Tibial artery (tissue), 4 donors: ENCODE results near the gene NOL4L.

Experiments used
- DNase-seq, 2 donors: peaks; one replicate each; pipeline ENCODE4 v3.0.0-alpha.2; 2019
- H3K27ac ChIP-seq, 2 donors: fragments of 200-600 bp; sonication (generic) in 1 of 2; 1 replicate in 1 of 2; 2 replicates in 1 of 2; pipeline ENCODE4 v1.5.1; 2018 to 2019; ENCODE audit warnings: mild to moderate bottlenecking in 1 of 2
- H3K27me3 ChIP-seq, 2 donors: fragments of 200-600 bp; sonication (generic) in 1 of 2; one replicate each; pipeline versions ENCODE4 v1.5.1 to v1.6.0; 2016 to 2019
- H3K36me3 ChIP-seq, 3 donors: fragments of 200-600 bp; sonication (generic) in 2 of 3; one replicate each; pipeline ENCODE4 v1.5.1; 2016 to 2019; ENCODE audit warnings: mild to moderate bottlenecking in 2 of 3
- H3K4me1 ChIP-seq, 4 donors: fragments of 200-600 bp; sonication (generic) in 2 of 4; 1 replicate in 3 of 4; 2 replicates in 1 of 4; pipeline ENCODE4 v1.5.1; 2016 to 2019
- H3K4me3 ChIP-seq, 2 donors: fragments of 200-600 bp; sonication (generic) in 1 of 2; 1 replicate in 1 of 2; 2 replicates in 1 of 2; pipeline ENCODE4 v1.5.1; 2018 to 2019; ENCODE audit warnings: mild to moderate bottlenecking in 2 of 2
- H3K9me3 ChIP-seq, 3 donors: fragments of 200-600 bp; sonication (generic) in 1 of 3; one replicate each; pipeline ENCODE4 v1.5.1; 2016 to 2019
- CTCF ChIP-seq, 2 experiments: fragments of 200-600 bp in 1 of 2; fragments of 450-650 bp in 1 of 2; IDR thresholded peaks; one replicate each; pipeline ENCODE4 v1.5.1; 2017 to 2019; ENCODE audit warnings: antibody characterized with exemption in 2 of 2, mild to moderate bottlenecking in 1 of 2, moderate library complexity in 1 of 2
- intact Hi-C: fragments of 100-400 bp; cut with DNase I; formaldehyde crosslinking; loops from one replicate; pipeline ENCODE4 v1.15.0; 2023; ENCODE audit warnings: low total_unique reads

The NOL4L gene

DNA sequence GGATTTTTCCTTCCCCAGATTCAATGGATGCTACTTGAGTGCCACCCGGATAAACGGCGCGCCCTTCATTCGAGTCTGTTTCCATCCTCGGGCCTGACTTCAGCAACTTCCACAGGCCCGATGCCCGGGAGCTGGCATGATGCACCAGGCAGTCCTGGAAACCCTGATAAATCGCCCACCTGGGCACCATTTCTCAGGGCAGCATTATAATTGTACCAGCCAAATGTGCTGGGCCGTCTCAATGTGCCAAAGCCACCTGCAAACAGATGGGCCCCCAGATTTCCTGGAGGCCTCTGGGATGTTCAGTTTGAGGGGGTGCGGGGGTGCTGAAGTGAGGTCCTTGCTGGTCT is 65.8 kb downstream of the NOL4L start:
- no peak for TF ChIP-seq CTCF (IDR thresholded peaks at IDR 0.05)
- Histone ChIP-seq H3K4me3 (no peak overlapping the region), H3K27me3 (peaks cover 0 to 5% of the 10 kb centered on the region in 2 donors), H3K27ac (no peak overlapping the region), H3K36me3 (no peaks in the 10 kb centered on the region), H3K4me1 (peaks cover 0 to 25% (median under 1%) of the 10 kb centered on the region in 4 donors), H3K9me3 (no peaks in the 10 kb centered on the region)
- no peak for DNase-seq
- intact Hi-C loops: no loop called here

DNA sequence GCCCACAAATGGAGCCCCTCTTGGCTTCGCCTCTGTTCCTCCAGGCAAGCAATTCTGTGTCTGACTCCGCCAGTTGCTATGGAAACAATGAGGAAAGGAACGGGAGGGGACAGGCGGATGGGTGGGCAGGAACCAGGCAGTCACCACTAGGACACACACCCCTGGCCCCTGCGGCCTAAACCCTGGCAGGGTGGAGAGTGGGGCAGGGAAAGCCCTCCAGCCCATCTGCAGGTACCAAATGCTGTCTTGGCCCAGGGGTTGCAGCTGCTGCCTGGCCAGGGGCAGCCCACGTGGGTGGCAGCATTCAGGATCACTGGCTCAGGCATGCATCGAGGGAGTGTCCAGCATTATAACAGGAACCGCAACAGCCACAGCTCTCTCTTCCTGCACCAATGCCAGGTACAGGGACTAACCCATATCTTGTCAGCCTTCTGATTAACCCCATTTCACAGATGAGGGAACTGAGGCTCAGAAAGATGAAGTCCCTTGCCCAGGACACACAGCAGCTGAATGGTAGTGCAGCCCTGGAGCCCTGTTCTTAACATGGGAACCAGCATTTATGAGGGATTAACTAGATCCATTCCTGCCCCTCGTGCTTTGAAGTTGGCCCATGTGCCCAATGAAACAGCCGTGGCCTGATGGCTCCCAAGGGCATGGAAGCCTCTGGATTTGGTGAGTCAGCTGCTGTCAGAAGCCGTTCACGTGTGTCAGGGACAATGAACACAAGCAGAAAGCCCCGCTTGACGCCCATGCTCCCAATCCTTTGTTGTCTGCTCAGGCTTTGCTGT is 66.3 kb downstream of the NOL4L start:
- H3K27ac ChIP-seq: no peak overlapping the region
- H3K9me3 ChIP-seq: no peaks in the 10 kb centered on the region
- H3K27me3 ChIP-seq: peaks cover 0 to 5% of the 10 kb centered on the region in 2 donors
- H3K4me3 ChIP-seq: no peak overlapping the region
- no peak for TF ChIP-seq CTCF (IDR thresholded peaks at IDR 0.05)
- no peak for DNase-seq
- peaks cover 0 to 23% (median 0%) of the 10 kb centered on the region in 4 donors for H3K4me1 ChIP-seq
- no peaks in the 10 kb centered on the region for H3K36me3 ChIP-seq
- intact Hi-C loops: no loop called here

DNA sequence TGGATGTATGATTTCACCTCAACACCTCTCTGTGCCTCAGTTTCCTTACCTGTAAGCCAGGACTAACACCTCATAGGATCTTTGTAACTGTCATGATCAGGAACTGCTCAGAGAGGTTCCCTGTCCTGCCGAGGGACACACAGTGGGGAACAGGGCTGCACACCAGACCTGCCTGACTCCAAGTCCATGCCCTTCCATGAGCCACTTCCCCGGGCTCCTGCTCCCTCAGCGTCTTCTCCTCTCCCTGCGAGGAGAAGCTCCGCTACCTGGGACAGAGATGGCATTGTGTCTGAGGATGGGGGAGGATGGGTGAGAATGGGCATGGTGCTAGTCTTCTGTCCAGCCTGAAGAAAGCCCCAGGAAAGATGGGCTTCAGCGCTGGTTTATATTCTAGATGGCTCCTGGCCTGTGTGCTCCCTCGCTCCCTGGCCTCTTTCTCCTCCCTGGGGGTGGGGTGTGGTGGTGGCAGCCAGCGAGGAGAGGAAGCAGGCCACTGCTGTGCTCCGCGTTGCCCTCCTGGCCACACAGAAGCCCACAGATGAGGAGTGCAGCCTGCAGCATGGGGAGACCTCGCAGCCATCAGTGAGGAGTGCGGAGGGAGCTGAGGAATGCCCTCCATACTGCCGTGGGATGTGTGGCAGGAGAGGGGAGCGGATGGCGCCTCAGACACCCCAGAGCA is 67.1 kb downstream of the NOL4L start:
- Histone ChIP-seq H3K36me3 (no peaks in the 10 kb centered on the region), H3K27ac (no peak overlapping the region), H3K27me3 (peaks cover 0 to 5% of the 10 kb centered on the region in 2 donors), H3K4me3 (no peak overlapping the region), H3K4me1 (peaks cover 0 to 23% (median 0%) of the 10 kb centered on the region in 4 donors), H3K9me3 (no peaks in the 10 kb centered on the region)
- intact Hi-C loops: no loop called here
- no peak for DNase-seq
- TF ChIP-seq CTCF (IDR thresholded peaks at IDR 0.05): no peak

- Histone ChIP-seq H3K27ac (no peak overlapping the region), H3K4me3 (no peak overlapping the region), H3K36me3 (no peaks in the 10 kb centered on the region), H3K4me1 (peaks cover 0 to 23% (median 0%) of the 10 kb centered on the region in 4 donors), H3K27me3 (peaks cover 0 to 5% of the 10 kb centered on the region in 2 donors), H3K9me3 (no peaks in the 10 kb centered on the region)
- DNase-seq: no peak
- intact Hi-C loops: no loop called here
- no peak for TF ChIP-seq CTCF (IDR thresholded peaks at IDR 0.05)
Measured at GRCh38 chr20:32517518-32517873, 67.6 kb downstream of the NOL4L start.

GRCh38 chr20:32516583-32517517 is 68.3 kb downstream of the NOL4L start:
- Histone ChIP-seq H3K4me1 (peaks cover 0 to 21% (median 0%) of the 10 kb centered on the region in 4 donors), H3K4me3 (no peak overlapping the region), H3K27ac (no peak overlapping the region), H3K9me3 (no peaks in the 10 kb centered on the region), H3K27me3 (peaks cover 0 to 5% of the 10 kb centered on the region in 2 donors), H3K36me3 (no peaks in the 10 kb centered on the region)
- intact Hi-C loops: no loop called here
- no peak for TF ChIP-seq CTCF (IDR thresholded peaks at IDR 0.05)
- no peak for DNase-seq
